GM12872 (cell line): ENCODE data around the gene NUP214.

ENCODE experiments used
- CTCF ChIP-seq: IDR thresholded peaks from 3 replicates; pipeline ENCODE4 v1.5.1; 2011; ENCODE audit warnings: low read depth, mild to moderate bottlenecking, low read length, moderate library complexity; ENCODE audit not compliant: insufficient read depth

NUP214 gene

GRCh38 chr9:131144201-131144600 is 18.8 kb downstream of the NUP214 start:
- no peak for TF ChIP-seq CTCF

GRCh38 chr9:131145245-131145644 is 19.9 kb downstream of the NUP214 start:
- no peak for TF ChIP-seq CTCF

GRCh38 chr9:131146186-131146585 is 20.8 kb downstream of the NUP214 start:
- TF ChIP-seq CTCF = no peak

- no peak for TF ChIP-seq CTCF
Observed at GRCh38 chr9:131148276-131148675, 22.9 kb downstream of the NUP214 start.

- no peak for TF ChIP-seq CTCF
Observed at GRCh38 chr9:131148966-131149687, 23.7 kb downstream of the NUP214 start.

- TF ChIP-seq CTCF = no peak
Observed at GRCh38 chr9:131149688-131150053, 24.3 kb downstream of the NUP214 start.

- no peak for TF ChIP-seq CTCF
Observed at GRCh38 chr9:131153595-131153994, 28.2 kb downstream of the NUP214 start.
